HepG2 (cell line): ENCODE measurements around the gene RAPH1. TPM values are rescaled to one million over a fixed set of nuclear protein-coding genes. Genes with fewer than 3 reads are reported as not detected.

Experiments
- ATAC-seq: fragments of 200-7000 bp; cut with Tn5 transposase; 3 replicates; pipeline ENCODE4 v1.9.1; 2020; ENCODE audit warnings: mild to moderate bottlenecking, moderate library complexity
- BruUV-seq: library from RNA; stranded (reverse); fragments of 400-500 nt; replicated peaks from 2 replicates; lab custom pipeline; 2021; lab: Mats Ljungman, UMichigan
- CTCF ChIA-PET: fragments of 300-600 bp; formaldehyde crosslinking; extraction: SDS; loops from one replicate; lab custom pipeline; 2021; ENCODE audit warnings: low total read pairs, inconsistent platforms, low intra/inter-chr PET ratio; lab: Yijun Ruan, JAX
- POLR2A ChIA-PET: fragments of 350-600 bp; sonication (Branson Sonifier 250); formaldehyde crosslinking; loops from one replicate; lab custom pipeline; 2020; ENCODE audit warnings: antibody characterized with exemption, inconsistent platforms; lab: Yijun Ruan, JAX
- DNase-seq: peaks from one replicate; pipeline ENCODE4 v3.0.0-alpha.2; 2015; ENCODE audit warnings: low spot score
- FAIRE-seq: peaks from 3 replicates; lab custom pipeline; 2011; peaks lifted over from hg19 to GRCh38; lab: Jason Lieb, UNC
- H2AFZ ChIP-seq: one replicate; pipeline ENCODE4 v1.6.1; 2011; ENCODE audit warnings: low read length, inconsistent platforms
- H3K27ac ChIP-seq: fragments of 300-600 bp; 3 replicates; pipeline ENCODE4 v1.8.0; 2011; ENCODE audit warnings: mixed run types, mild to moderate bottlenecking, mixed read lengths, low read length, inconsistent platforms; ENCODE audit not compliant: insufficient read depth; ENCODE audit errors: extremely low read length
- H3K27me3 ChIP-seq, 2 experiments: fragments of 200-600 bp in 1 of 2; 2 replicates in 1 of 2; 3 replicates in 1 of 2; pipeline versions ENCODE4 v1.6.0 to v1.8.0; 2011; ENCODE audit warnings: low read length in 2 of 2, mild to moderate bottlenecking in 2 of 2, moderate library complexity in 2 of 2, inconsistent platforms in 1 of 2; ENCODE audit not compliant: insufficient read depth in 2 of 2, control insufficient read depth in 1 of 2
- H3K36me3 ChIP-seq, 2 experiments: fragments of 200-600 bp in 1 of 2; replicated peaks in 1 of 2; 2 replicates in 1 of 2; 3 replicates in 1 of 2; pipeline versions ENCODE4 v1.5.1 to v1.8.0; 2011; ENCODE audit warnings: low read length in 2 of 2, inconsistent platforms in 1 of 2; ENCODE audit not compliant: insufficient read depth in 2 of 2, control insufficient read depth in 1 of 2
- H3K4me1 ChIP-seq: 2 replicates; pipeline ENCODE4 v1.5.1; 2012; ENCODE audit warnings: low read length, inconsistent platforms; ENCODE audit not compliant: insufficient read depth
- H3K4me2 ChIP-seq: 2 replicates; pipeline ENCODE4 v1.6.0; 2011; ENCODE audit warnings: low read depth, low read length, inconsistent platforms
- H3K4me3 ChIP-seq, 3 experiments: fragments of 200-600 bp in 1 of 3; sonication (generic), shearing (Covaris generic) in 1 of 3; replicated peaks in 1 of 3; 2 replicates each; pipeline ENCODE4 v1.5.1; 2011 to 2016; ENCODE audit warnings: low read length in 3 of 3, inconsistent platforms in 2 of 3, low read depth in 2 of 3, mild to moderate bottlenecking in 2 of 3, control low read depth in 1 of 3, mixed read lengths in 1 of 3; ENCODE audit not compliant: insufficient read depth in 1 of 3
- H3K79me2 ChIP-seq: one replicate; pipeline ENCODE4 v1.6.1; 2011; ENCODE audit warnings: low read length, inconsistent platforms; ENCODE audit not compliant: insufficient read depth
- H3K9ac ChIP-seq: 2 replicates; pipeline ENCODE4 v1.6.0; 2011; ENCODE audit warnings: mild to moderate bottlenecking, low read depth, low read length, inconsistent platforms; ENCODE audit not compliant: insufficient read depth
- H3K9me3 ChIP-seq: 2 replicates; pipeline ENCODE4 v1.5.1; 2012; ENCODE audit warnings: mild to moderate bottlenecking, low read length
- H4K20me1 ChIP-seq: 2 replicates; pipeline ENCODE4 v1.6.0; 2011; ENCODE audit warnings: inconsistent platforms, mild to moderate bottlenecking, low read length, moderate library complexity; ENCODE audit not compliant: insufficient read depth
- DBP ChIP-seq: sonication (generic); formaldehyde crosslinking; IDR thresholded peaks from 2 replicates; pipeline ENCODE4 v1.4.0; 2020; ENCODE audit warnings: missing genetic modification reagents; ENCODE audit errors: not compliant biosample characterization
- DMAP1 ChIP-seq: IDR thresholded peaks from 2 replicates; pipeline ENCODE4 v1.6.1; 2016
- GFI1 ChIP-seq: sonication (generic); formaldehyde crosslinking; IDR thresholded peaks from 2 replicates; pipeline ENCODE4 v1.5.0; 2020; ENCODE audit warnings: missing genetic modification reagents, mild to moderate bottlenecking, borderline replicate concordance
- JUND ChIP-seq: sonication (generic); formaldehyde crosslinking; IDR thresholded peaks from 2 replicates; pipeline ENCODE4 v1.8.0; 2022; ENCODE audit warnings: mild to moderate bottlenecking, missing genetic modification reagents
- MYNN ChIP-seq: sonication (generic); formaldehyde crosslinking; IDR thresholded peaks from 2 replicates; pipeline ENCODE4 v1.4.0; 2020; ENCODE audit warnings: mild to moderate bottlenecking, low read depth, missing genetic modification reagents
- NR0B2 ChIP-seq: sonication (generic); formaldehyde crosslinking; IDR thresholded peaks from 2 replicates; pipeline ENCODE4 v1.4.0; 2020; ENCODE audit warnings: mild to moderate bottlenecking, missing genetic modification reagents
- SMAD9 ChIP-seq: sonication (generic); formaldehyde crosslinking; IDR thresholded peaks from 2 replicates; pipeline ENCODE4 v1.5.1; 2020; ENCODE audit warnings: mild to moderate bottlenecking, missing genetic modification reagents
- SNAPC2 ChIP-seq: sonication (generic); formaldehyde crosslinking; IDR thresholded peaks from 2 replicates; pipeline ENCODE4 v1.8.1; 2022; ENCODE audit warnings: mild to moderate bottlenecking, missing genetic modification reagents
- SRSF9 ChIP-seq: fragments of 200-400 bp; formaldehyde crosslinking; IDR thresholded peaks from 2 replicates; pipeline ENCODE4 v1.6.1; 2018; ENCODE audit warnings: borderline replicate concordance, mild to moderate bottlenecking, low read depth, low read length; ENCODE audit not compliant: insufficient read depth, poor library complexity, severe bottlenecking
- ZBTB43 ChIP-seq: sonication (generic); formaldehyde crosslinking; conservative IDR thresholded peaks from 2 replicates; pipeline ENCODE4 v1.4.0; 2020; ENCODE audit warnings: missing genetic modification reagents
- ZHX2 ChIP-seq, 2 experiments: sonication (generic) in 1 of 2; formaldehyde crosslinking in 1 of 2; IDR thresholded peaks; 2 replicates each; pipeline versions ENCODE4 v1.6.1 to v1.9.0; 2014 to 2022; ENCODE audit warnings: antibody characterized with exemption in 1 of 2, borderline replicate concordance in 1 of 2, inconsistent platforms in 1 of 2, low read depth in 1 of 2, missing genetic modification reagents in 1 of 2
- ZNF235 ChIP-seq: sonication (generic); formaldehyde crosslinking; IDR thresholded peaks from 2 replicates; pipeline ENCODE4 v1.8.1; 2023; ENCODE audit warnings: mild to moderate bottlenecking, missing genetic modification reagents, borderline replicate concordance
- ZNF564 ChIP-seq: sonication (generic); formaldehyde crosslinking; IDR thresholded peaks from 2 replicates; pipeline ENCODE4 v1.8.1; 2023; ENCODE audit warnings: mild to moderate bottlenecking, missing genetic modification reagents
- ZNF704 ChIP-seq: sonication (generic); formaldehyde crosslinking; IDR thresholded peaks from 2 replicates; pipeline ENCODE4 v1.8.1; 2023; ENCODE audit warnings: mild to moderate bottlenecking, inconsistent platforms, moderate library complexity, missing genetic modification reagents, borderline replicate concordance
- WGBS: methylation state at CpG from one replicate; pipeline ENCODE4 v1.1.6; 2017; ENCODE audit warnings: low lambda C conversion rate; 5-methylcytosine and 5-hydroxymethylcytosine counted together
- in situ Hi-C: cut with HindIII; loops from 2 replicates; pipeline ENCODE4 v1.10.0; 2017; ENCODE audit warnings: low pct_unique_long_range_greater_than_20kb; ENCODE audit not compliant: extremely low pct_ligation_motif_present
- intact Hi-C: fragments of 100-400 bp; cut with micrococcal nuclease; formaldehyde crosslinking; loops from one replicate; pipeline ENCODE4 v1.10.0; 2022; ENCODE audit not compliant: unreplicated experiment
- polyA plus RNA-seq, 8 experiments: library from polyadenylated mRNA; depleted of rRNA in 3 of 8; stranded (reverse) in 7 of 8; unstranded in 1 of 8; fragments of >200 nt; fragmentation: Illumina TruSeq in 4 of 8; extraction: Trizol in 4 of 8; gene quantifications; 2 replicates each; pipeline versions ENCODE4 v1.2.1 to v1.2.3, GENCODE V29; 2011 to 2016; ENCODE audit warnings: low read depth in 4 of 8, missing spikeins in 1 of 8, mixed read lengths in 1 of 8; ENCODE audit not compliant: insufficient read depth in 1 of 8
- total RNA-seq, 5 experiments: library from RNA; depleted of rRNA; stranded (reverse); fragments of >200 nt; fragmentation: Illumina TruSeq; extraction: Trizol; gene quantifications; 2 replicates each; pipeline ENCODE4 v1.2.3, GENCODE V29; 2016; ENCODE audit warnings: low read depth in 1 of 5

The RAPH1 gene
- total and polyA plus RNA-seq, 2 of the 13 experiments (the other 11 are each of a cell fraction or from before 2014, with no cell fraction given): 5.3 to 6.7 TPM

DNA sequence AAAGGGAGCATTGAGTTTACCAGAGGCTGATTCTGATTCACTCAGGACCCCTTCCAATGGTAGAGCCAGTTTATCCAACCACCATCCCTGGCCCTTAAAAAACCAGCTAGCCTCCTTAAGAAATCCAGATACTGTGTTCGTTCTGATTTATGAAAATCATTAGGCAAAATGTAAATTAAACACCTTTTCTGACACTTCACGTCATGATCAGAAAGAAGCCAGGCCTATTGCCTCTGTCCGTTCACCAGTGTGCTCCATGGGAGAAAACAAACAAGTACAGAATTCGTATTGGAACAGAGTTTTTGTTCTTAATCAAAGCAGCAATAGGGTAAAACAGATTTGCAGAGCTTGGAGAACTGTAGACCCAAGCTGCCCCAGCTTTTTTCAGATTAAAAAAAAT is 31.1 kb upstream of the RAPH1 start:
- Histone ChIP-seq H3K27ac (no peak overlapping the region), H4K20me1 (no peaks in the 10 kb centered on the region), H3K9me3 (no peaks in the 10 kb centered on the region), H3K4me3 (no peak overlapping the region), H3K36me3 (no peaks in the 10 kb centered on the region), H3K9ac (no peak overlapping the region), H3K27me3 (no peaks in the 10 kb centered on the region), H3K4me1 (no peaks in the 10 kb centered on the region), H3K79me2 (no peaks in the 10 kb centered on the region), H3K4me2 (no peak overlapping the region), H2AFZ (no peak overlapping the region)
- in situ Hi-C loops: no loop called here
- POLR2A ChIA-PET: no interaction called here
- CTCF ChIA-PET: no interaction called here
- DNase-seq: no peak
- BruUV-seq: no TSS peak
- FAIRE-seq: no peak
- ATAC-seq: no peak
- intact Hi-C loops: no loop called here
- 12% methylated on average over 4 of the region's 4 CpGs for WGBS
- TF ChIP-seq JUND (CRISPR knock-in tag) (no peak), DMAP1 (CRISPR knock-in tag) (no peak), DBP (CRISPR knock-in tag) (no peak), SNAPC2 (CRISPR knock-in tag) (no peak), ZBTB43 (CRISPR knock-in tag) (no peak), ZNF564 (CRISPR knock-in tag) (no peak), ZNF704 (CRISPR knock-in tag) (no peak), SRSF9 (no peak), GFI1 (no peak), SMAD9 (CRISPR knock-in tag) (no peak), MYNN (CRISPR knock-in tag) (no peak), ZHX2 (IDR thresholded peaks at IDR 0.05; ENCODE audit: low read depth) (no peak), ZHX2 (CRISPR knock-in tag; IDR thresholded peaks at IDR 0.05; ENCODE audit: borderline replicate concordance) (no peak), ZNF235 (no peak), NR0B2 (CRISPR knock-in tag) (no peak)
